ENCODE results near the gene STXBP2. TPM values are rescaled to one million over a fixed set of nuclear protein-coding genes. Genes with fewer than 3 reads are reported as not detected.

STXBP2 gene
- total RNA-seq, 4 donors from 2014 or later: 7.2 to 14.4 (median 11.7) TPM

DNA sequence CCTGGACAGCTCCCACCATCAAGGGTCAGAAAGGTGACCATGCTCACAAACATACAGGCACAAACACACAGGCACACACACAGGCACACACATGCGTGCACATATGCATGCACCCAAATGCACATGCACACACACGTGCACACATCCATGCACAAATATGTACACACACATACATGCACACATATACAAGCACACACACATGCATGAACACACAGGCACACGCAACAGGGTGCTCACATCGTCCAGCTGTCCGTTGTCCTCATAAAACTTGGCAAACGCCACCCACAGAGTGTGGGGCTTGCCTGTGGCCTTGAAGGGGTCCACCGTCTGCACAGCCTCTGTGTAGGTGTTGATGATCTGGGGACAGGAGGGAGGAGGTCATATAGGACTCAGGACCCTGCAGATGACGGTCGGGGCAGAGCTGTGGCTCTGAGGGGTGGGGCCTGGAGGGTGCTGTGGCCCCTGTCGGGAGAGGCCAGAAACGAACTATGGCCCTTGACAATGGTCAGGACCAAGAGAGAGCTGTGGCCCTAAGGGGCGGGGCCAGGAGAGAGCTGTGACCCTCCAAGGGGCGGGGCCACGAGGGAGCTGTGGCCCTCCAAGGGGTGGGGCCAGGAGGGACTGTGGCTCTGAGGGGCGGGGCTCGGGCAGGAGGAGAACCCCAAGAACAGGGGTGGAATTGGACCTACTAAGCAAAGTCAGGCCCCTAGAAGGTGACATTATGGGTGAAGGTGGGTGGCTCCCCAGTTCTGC is 13.8 kb upstream of the STXBP2 start:
- no peak overlapping the region for H3K4me3 ChIP-seq
- no peak for DNase-seq (ENCODE audit: extremely low spot score)
- peaks cover 58 to 98% (median 88%) of the 10 kb centered on the region in 4 donors for H3K36me3 ChIP-seq
- no peak overlapping the region for H3K27ac ChIP-seq (replicated peaks in 1 of 4)
- peaks cover 9 to 25% (median 15%) of the 10 kb centered on the region in 4 donors for H3K4me1 ChIP-seq
- no peaks in the 10 kb centered on the region for H3K27me3 ChIP-seq
- TF ChIP-seq EP300 (IDR thresholded peaks at IDR 0.05) (no peak), POLR2AphosphoS5 (IDR thresholded peaks at IDR 0.05) (no peak), POLR2A (IDR thresholded peaks at IDR 0.05; ENCODE audit: low read depth) (no peak)
- TF ChIP-seq, protein P1, sequence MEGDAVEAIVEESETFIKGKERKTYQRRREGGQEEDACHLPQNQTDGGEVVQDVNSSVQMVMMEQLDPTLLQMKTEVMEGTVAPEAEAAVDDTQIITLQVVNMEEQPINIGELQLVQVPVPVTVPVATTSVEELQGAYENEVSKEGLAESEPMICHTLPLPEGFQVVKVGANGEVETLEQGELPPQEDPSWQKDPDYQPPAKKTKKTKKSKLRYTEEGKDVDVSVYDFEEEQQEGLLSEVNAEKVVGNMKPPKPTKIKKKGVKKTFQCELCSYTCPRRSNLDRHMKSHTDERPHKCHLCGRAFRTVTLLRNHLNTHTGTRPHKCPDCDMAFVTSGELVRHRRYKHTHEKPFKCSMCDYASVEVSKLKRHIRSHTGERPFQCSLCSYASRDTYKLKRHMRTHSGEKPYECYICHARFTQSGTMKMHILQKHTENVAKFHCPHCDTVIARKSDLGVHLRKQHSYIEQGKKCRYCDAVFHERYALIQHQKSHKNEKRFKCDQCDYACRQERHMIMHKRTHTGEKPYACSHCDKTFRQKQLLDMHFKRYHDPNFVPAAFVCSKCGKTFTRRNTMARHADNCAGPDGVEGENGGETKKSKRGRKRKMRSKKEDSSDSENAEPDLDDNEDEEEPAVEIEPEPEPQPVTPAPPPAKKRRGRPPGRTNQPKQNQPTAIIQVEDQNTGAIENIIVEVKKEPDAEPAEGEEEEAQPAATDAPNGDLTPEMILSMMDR (IDR thresholded peaks at IDR 0.05): no peak
- 87% methylated on average over 15 of the region's 16 CpGs for WGBS
- intact Hi-C loops (cut with DNase I): no loop called here
- no peaks in the 10 kb centered on the region for H3K9me3 ChIP-seq

DNA sequence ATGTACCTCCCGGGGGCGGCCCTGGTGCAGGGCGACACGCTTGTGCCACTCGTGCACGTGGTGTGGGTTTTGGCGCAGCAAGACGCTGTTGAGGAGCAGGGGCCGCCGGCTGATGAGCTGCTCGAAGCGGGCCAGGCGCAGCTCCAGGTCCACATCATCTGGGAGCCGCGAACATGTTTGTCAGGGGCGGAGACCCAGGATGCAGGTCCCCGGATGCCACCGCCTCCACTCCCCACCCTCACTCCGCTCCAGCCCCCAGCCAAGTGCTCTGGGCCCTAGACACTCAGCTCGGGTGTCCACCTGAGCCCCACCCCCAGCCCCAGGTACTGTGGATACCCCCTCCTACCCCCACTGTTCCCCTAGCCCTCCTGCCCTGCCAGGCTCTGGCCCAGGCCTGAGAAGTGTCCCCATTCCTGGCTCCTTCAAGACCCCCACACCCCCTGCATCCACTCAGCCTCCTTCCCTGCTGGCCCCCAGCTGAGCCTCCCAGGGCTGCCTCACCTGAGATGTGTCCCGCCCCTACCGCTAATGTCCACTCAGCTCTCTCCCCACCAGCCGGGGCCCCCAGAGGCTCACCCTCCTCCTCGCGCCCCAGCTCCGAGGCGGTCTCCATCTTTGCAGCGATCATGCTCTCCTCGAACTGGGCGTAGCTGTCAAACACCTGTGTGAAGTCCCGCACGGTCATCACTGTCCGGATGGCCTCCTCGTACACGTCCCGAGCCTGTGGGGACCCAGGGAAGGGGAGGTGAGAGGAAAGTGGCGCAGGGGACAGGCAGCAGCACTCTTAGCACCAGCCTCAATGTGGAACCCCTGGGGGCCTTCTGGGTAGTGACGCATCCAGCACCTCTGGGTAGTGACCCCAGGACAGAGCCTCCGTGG is 12.9 kb upstream of the STXBP2 start:
- no peak for DNase-seq (ENCODE audit: extremely low spot score)
- TF ChIP-seq EP300 (IDR thresholded peaks at IDR 0.05) (no peak), POLR2A (IDR thresholded peaks at IDR 0.05; ENCODE audit: low read depth) (no peak), POLR2AphosphoS5 (IDR thresholded peaks at IDR 0.05) (no peak)
- TF ChIP-seq, protein P1 (IDR thresholded peaks at IDR 0.05): no peak
- intact Hi-C loops (cut with DNase I): no loop called here
- Histone ChIP-seq H3K9me3 (no peaks in the 10 kb centered on the region), H3K27me3 (no peaks in the 10 kb centered on the region), H3K36me3 (peaks cover 58 to 89% (median 82%) of the 10 kb centered on the region in 4 donors), H3K4me3 (no peak overlapping the region), H3K4me1 (peaks cover 18 to 27% (median 22%) of the 10 kb centered on the region in 4 donors), H3K27ac (replicated peaks in 1 of 4) (no peak overlapping the region)
- WGBS: 90% methylated on average over 21 of the region's 39 CpGs

DNA sequence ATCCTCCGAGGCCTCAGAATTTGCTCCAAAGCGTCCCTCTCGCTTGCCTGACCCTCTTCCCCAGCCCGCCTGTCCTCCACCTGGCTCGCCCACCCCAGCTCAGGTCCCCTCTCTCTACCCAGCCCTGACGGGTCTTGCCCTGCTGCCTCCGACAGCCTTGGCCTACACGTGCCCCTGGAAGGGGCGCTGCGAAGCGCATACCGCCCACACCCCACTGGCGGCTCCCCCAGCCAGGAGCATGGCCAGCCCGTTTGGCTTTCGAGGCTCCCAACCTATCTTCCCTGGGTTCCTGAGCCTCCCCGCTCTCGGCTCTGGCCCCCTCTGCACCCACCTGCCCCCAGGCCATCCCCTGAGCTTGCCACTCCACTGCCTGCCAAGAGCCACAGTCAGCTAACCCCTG is 12.1 kb upstream of the STXBP2 start:
- WGBS: 92% methylated on average over 17 of the region's 17 CpGs
- H3K27me3 ChIP-seq: no peaks in the 10 kb centered on the region
- H3K4me1 ChIP-seq: peaks cover 18 to 24% (median 21%) of the 10 kb centered on the region in 4 donors
- intact Hi-C loops (cut with DNase I): no loop called here
- H3K36me3 ChIP-seq: peaks cover 49 to 81% (median 74%) of the 10 kb centered on the region in 4 donors
- no peak for DNase-seq (ENCODE audit: extremely low spot score)
- no peaks in the 10 kb centered on the region for H3K9me3 ChIP-seq
- TF ChIP-seq POLR2AphosphoS5 (IDR thresholded peaks at IDR 0.05): no peak
- TF ChIP-seq, protein P1 (IDR thresholded peaks at IDR 0.05): no peak
- TF ChIP-seq POLR2A (IDR thresholded peaks at IDR 0.05; ENCODE audit: low read depth): no peak
- TF ChIP-seq EP300 (IDR thresholded peaks at IDR 0.05): no peak
- H3K27ac ChIP-seq (replicated peaks in 1 of 4): no peak overlapping the region
- H3K4me3 ChIP-seq: no peak overlapping the region

DNA sequence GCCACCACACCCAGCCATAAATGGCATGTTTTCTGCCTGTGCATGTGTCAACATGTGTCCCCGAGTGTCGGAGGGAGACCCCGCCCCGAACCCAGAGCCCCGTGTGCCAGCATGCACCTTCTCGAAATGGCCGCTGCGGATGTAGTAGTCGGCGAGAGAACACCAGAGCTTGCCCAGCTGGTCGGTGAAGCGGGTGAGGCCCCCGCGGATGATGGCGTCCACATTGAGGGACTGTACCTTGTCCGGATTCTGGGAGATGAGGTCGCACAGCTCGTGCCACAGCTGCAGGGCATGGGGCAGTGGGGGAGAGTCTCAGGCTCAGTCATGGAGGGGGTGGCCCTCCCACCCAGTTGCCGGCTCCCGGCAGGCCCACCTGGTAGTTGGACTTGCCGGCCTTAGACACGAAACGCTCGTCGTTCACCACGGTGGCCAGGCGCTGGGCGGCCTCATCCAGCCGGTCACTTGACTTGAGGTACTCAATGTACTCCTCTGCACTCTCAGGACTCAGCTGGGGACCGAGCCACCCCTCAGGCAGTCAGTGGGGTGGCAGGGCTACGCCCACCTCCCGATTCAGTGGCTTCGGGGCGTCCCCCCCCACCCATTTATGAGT is 11.0 kb upstream of the STXBP2 start:
- H3K4me3 ChIP-seq: no peak overlapping the region
- no peak for DNase-seq (ENCODE audit: extremely low spot score)
- intact Hi-C loops (cut with DNase I): no loop called here
- peaks cover 39 to 70% (median 63%) of the 10 kb centered on the region in 4 donors for H3K36me3 ChIP-seq
- 94% methylated on average over 24 of the region's 34 CpGs for WGBS
- H3K27ac ChIP-seq (replicated peaks in 1 of 4): no peak overlapping the region
- H3K9me3 ChIP-seq: no peaks in the 10 kb centered on the region
- TF ChIP-seq, protein P1 (IDR thresholded peaks at IDR 0.05): no peak
- TF ChIP-seq POLR2A (IDR thresholded peaks at IDR 0.05; ENCODE audit: low read depth) (no peak), POLR2AphosphoS5 (IDR thresholded peaks at IDR 0.05) (no peak), EP300 (IDR thresholded peaks at IDR 0.05) (no peak)
- peaks cover 27 to 35% (median 30%) of the 10 kb centered on the region in 4 donors for H3K4me1 ChIP-seq
- H3K27me3 ChIP-seq: no peaks in the 10 kb centered on the region

Measured in esophagus muscularis mucosa (tissue), 4 donors.